Lung (tissue), 12 donors: Measurements from ENCODE around the gene SLC39A13. TPM values are rescaled to one million over a fixed set of nuclear protein-coding genes. Genes with fewer than 3 reads are reported as not detected.

Experiments
- ATAC-seq: fragments of 200-7000 bp; cut with Tn5 transposase; one replicate; pipeline ENCODE4 v1.9.1; 2020; ENCODE audit warnings: moderate number of reproducible peaks; ENCODE audit not compliant: insufficient read depth, low FRiP score
- DNase-seq, 3 donors: peaks; one replicate each; pipeline ENCODE4 v3.0.0-alpha.2; 2013 to 2017
- H3K27ac ChIP-seq, 2 donors: one replicate each; pipeline ENCODE4 v1.5.1; 2013; ENCODE audit warnings: mild to moderate bottlenecking in 2 of 2, moderate library complexity in 2 of 2, control low read depth in 1 of 2, inconsistent platforms in 1 of 2, low read depth in 1 of 2, low read length in 1 of 2
- H3K27me3 ChIP-seq, 3 donors: one replicate each; pipeline ENCODE4 v1.5.1; 2013; ENCODE audit warnings: low read length in 2 of 3; ENCODE audit not compliant: control insufficient read depth in 3 of 3, insufficient read depth in 3 of 3
- H3K36me3 ChIP-seq, 4 donors: one replicate each; pipeline ENCODE4 v1.5.1; 2013; ENCODE audit warnings: low read length in 4 of 4, mild to moderate bottlenecking in 1 of 4, moderate library complexity in 1 of 4; ENCODE audit not compliant: control insufficient read depth in 4 of 4, insufficient read depth in 4 of 4
- H3K4me1 ChIP-seq, 5 donors: one replicate each; pipeline ENCODE4 v1.5.1; 2013; ENCODE audit warnings: low read length in 5 of 5, mild to moderate bottlenecking in 2 of 5, moderate library complexity in 1 of 5; ENCODE audit not compliant: control insufficient read depth in 5 of 5, insufficient read depth in 5 of 5
- H3K4me3 ChIP-seq: one replicate; pipeline ENCODE4 v1.5.1; 2013; ENCODE audit warnings: mild to moderate bottlenecking, control low read depth, moderate library complexity
- H3K9ac ChIP-seq, 2 donors: one replicate each; pipeline ENCODE4 v1.5.1; 2013; ENCODE audit warnings: low read length in 2 of 2, control low read depth in 1 of 2; ENCODE audit not compliant: insufficient read depth in 1 of 2
- H3K9me3 ChIP-seq, 4 donors: one replicate each; pipeline ENCODE4 v1.5.1; 2013; ENCODE audit warnings: low read length in 3 of 4, mild to moderate bottlenecking in 1 of 4, moderate library complexity in 1 of 4; ENCODE audit not compliant: control insufficient read depth in 4 of 4, insufficient read depth in 3 of 4
- WGBS, 2 donors: extraction: QIAGEN DNeasy Blood & Tissue Kit; methylation state at CpG; one replicate each; pipeline ENCODE4 v1.1.7; 2013; 5-methylcytosine and 5-hydroxymethylcytosine counted together
- polyA plus RNA-seq, 2 donors: library from polyadenylated mRNA; stranded (reverse); fragments of 200-250 nt; gene quantifications; one replicate each; pipeline ENCODE4 v1.2.1, GENCODE V29; 2013
- total RNA-seq, 2 donors: library from RNA; depleted of rRNA in 1 of 2; stranded (reverse); fragments of >200 nt in 1 of 2; gene quantifications; one replicate each; pipeline ENCODE4 v1.2.1, GENCODE V29; 2014 to 2021
- TF ChIP-seq, protein P1 (sequence below): IDR thresholded peaks from 2 replicates; pipeline ENCODE4 v1.5.1; 2012; ENCODE audit warnings: mild to moderate bottlenecking; ENCODE audit errors: control extremely low read depth, extremely low read depth
- donor health status: control.
- donor health status: control.
- donor health status: Bipolar disorder and iron deficiency.
- donor health status: healthy.
- donor health status: DM: yes; HTN: yes; CAD: no.

Gene SLC39A13
- total and polyA plus RNA-seq, 4 donors: 31.8 to 83.8 (median 74.8) TPM

DNA sequence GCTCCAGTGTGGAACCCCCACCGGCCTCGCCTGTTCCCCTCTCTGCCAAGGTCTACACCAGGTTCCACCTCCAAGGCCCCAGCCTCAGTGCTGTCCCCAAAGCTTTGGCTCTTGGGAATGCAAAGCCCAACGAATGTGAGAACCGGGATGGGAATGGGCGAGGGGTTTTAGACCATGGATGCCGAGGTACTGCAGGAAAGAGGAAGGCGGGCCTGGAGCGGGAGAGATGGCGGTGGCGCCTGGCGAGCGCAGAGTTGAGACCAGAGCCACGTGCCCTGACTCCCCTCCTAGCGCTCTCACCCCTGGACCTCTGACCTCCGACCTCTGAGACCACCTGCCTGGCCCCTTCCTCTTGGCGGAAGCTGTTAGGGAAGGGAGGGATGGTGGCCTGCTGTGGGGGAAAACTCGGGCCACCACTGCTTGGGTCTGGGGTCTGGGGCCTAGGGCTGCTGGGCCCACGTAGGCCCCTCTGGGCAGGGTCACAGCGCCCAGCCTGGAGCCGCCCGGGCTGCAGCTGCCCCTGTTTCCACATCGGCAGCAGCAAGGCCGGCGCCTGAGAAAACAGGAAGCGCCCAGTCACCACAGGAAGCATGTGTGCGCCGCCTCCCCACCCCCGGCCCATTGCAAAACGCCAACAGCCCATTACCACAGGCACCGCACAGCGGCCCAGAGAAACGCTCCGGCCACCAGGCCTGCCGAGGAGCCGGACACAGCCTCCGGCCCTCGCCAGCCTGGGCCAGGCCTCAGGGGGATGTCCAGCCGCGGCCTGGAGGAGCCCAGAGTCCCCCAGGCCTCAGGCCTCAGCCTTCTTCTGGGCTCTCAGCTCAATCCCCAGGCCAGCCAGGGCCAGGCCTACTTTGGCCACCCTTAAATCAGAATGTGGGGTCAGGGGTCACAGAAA lies 13.8 kb upstream of the SLC39A13 start:
- H3K4me1 ChIP-seq: peaks cover 0 to 17% (median 5%) of the 10 kb centered on the region in 5 donors
- no peak overlapping the region for H3K9ac ChIP-seq

DNA sequence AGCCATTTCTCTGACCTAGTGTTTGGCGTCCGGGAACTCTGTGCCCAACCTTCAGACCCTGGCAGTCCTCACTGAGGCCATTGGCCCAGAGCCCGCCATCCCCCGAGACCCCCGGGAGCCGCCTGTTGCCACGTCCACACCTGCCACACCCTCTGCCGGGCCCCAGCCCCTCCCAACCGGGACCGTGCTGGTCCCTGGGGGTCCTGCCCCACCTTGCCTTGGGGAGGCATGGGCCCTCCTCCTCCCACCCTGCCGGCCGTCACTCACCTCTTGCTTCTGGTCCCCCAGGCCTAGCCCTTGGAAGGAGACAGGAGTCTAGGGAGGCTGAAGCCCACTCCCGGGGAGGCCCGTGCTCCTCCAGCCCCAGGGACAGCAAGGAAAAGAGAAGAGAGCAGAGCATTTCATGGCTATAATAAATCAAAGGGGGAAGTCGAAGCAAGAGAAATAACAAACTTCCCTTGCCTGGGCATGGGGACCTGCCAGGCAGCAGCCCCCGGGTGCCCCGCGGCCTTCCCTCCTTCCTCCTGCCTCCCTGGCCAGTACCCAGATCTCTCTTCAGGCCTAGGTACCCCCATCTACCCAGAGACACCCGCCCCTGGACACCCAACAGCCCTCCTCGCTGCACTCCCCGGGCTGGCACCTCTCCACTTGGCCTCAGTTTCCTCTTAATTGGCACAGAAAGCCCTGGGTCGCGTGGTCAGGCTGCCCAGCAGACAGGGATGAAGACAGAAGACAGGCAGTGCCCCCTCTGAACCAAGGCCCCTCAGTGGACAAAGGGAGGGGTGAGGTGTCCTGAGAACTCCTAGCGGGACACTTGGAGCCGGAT lies 13.0 kb upstream of the SLC39A13 start:
- H3K9me3 ChIP-seq: no peaks in the 10 kb centered on the region
- no peak for ATAC-seq
- H3K27me3 ChIP-seq: no peaks in the 10 kb centered on the region
- H3K36me3 ChIP-seq: no peaks in the 10 kb centered on the region
- TF ChIP-seq, protein P1, sequence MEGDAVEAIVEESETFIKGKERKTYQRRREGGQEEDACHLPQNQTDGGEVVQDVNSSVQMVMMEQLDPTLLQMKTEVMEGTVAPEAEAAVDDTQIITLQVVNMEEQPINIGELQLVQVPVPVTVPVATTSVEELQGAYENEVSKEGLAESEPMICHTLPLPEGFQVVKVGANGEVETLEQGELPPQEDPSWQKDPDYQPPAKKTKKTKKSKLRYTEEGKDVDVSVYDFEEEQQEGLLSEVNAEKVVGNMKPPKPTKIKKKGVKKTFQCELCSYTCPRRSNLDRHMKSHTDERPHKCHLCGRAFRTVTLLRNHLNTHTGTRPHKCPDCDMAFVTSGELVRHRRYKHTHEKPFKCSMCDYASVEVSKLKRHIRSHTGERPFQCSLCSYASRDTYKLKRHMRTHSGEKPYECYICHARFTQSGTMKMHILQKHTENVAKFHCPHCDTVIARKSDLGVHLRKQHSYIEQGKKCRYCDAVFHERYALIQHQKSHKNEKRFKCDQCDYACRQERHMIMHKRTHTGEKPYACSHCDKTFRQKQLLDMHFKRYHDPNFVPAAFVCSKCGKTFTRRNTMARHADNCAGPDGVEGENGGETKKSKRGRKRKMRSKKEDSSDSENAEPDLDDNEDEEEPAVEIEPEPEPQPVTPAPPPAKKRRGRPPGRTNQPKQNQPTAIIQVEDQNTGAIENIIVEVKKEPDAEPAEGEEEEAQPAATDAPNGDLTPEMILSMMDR: no peak
- 33 to 67% methylated on average over 25 of the region's 25 CpGs for WGBS, 2 donors
- DNase-seq: peak in 1 of 3 donors; percentile 8
- H3K27ac ChIP-seq: peak overlapping the region; percentile 24 to 98
- H3K4me1 ChIP-seq: peaks cover 0 to 22% (median 8%) of the 10 kb centered on the region in 5 donors
- H3K9ac ChIP-seq: no peak overlapping the region
- no peak overlapping the region for H3K4me3 ChIP-seq

More for the DNA sequence above, 13.8 kb upstream of the SLC39A13 start:
- 23 to 52% methylated on average over 37 to 39 of the region's 39 CpGs for WGBS, 2 donors
- ATAC-seq (peak; percentile 64), DNase-seq (peak in 2 of 3 donors; percentile 29 to 54)
- Histone ChIP-seq H3K36me3 (no peaks in the 10 kb centered on the region), H3K9me3 (no peaks in the 10 kb centered on the region), H3K27me3 (no peaks in the 10 kb centered on the region), H3K4me3 (no peak overlapping the region), H3K27ac (peak overlapping the region; percentile 36 to 98)
- TF ChIP-seq, protein P1: no peak

- Histone ChIP-seq H3K27ac (peak overlapping the region in 1 of 2 donors; percentile 98), H3K9me3 (no peaks in the 10 kb centered on the region), H3K27me3 (no peaks in the 10 kb centered on the region), H3K9ac (no peak overlapping the region), H3K4me3 (no peak overlapping the region), H3K4me1 (peaks cover 0 to 23% (median 8%) of the 10 kb centered on the region in 5 donors), H3K36me3 (no peaks in the 10 kb centered on the region)
- DNase-seq: peak in 1 of 3 donors; percentile 8
- ATAC-seq: no peak
- WGBS, 2 donors: 91 to 92% methylated on average over 3 of the region's 3 CpGs
- TF ChIP-seq, protein P1: no peak
Observed at GRCh38 chr11:47396049-47396320, 12.4 kb upstream of the SLC39A13 start.
